Tibial nerve (tissue), 3 donors: ENCODE measurements around the gene MKRN2OS.

ENCODE experiments used
- CTCF ChIP-seq, 5 experiments: fragments of 200-600 bp in 3 of 5; fragments of 450-650 bp in 2 of 5; sonication (generic) in 3 of 5; IDR thresholded peaks; one replicate each; pipeline ENCODE4 v1.5.1; 2016 to 2019; ENCODE audit warnings: antibody characterized with exemption in 5 of 5, mild to moderate bottlenecking in 3 of 5, moderate library complexity in 2 of 5
- POLR2A ChIP-seq, 2 donors: fragments of 450-650 bp; IDR thresholded peaks; one replicate each; pipeline ENCODE4 v1.6.1; 2017; ENCODE audit warnings: antibody characterized with exemption in 2 of 2, mild to moderate bottlenecking in 2 of 2, moderate library complexity in 2 of 2

DNA sequence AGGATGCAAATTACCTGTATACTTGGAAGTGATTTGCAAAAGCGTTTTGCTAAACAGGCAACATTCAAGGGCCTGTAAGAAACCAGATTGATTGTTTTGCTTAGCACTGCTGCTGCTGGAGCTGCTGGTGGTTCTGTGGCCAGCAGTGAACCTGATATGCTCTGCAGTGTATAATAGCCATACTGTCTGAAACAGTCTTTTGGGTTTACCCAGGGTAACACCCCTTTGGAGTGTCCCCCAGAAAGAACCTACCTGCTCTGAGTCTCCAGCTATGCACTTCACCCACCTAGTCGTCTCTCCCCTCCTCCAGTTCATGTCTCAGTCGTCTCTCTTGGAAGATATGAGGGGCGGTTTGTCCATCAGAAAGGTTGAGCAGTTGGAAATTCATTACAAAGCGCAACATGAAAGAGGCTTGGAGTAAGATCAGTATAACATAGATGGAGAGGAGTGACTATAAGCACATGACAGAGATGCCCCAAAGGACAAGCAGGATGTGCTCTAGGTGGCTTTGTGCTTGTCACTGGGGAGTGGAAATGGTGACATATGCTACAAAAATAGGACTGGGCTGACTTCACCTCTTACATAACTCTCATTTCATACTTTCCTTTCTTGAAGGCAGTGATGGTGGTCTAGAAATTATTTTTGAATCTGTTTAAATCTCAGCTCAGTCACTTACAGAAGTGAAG lies 15.3 kb upstream of the MKRN2OS start:
- TF ChIP-seq CTCF (IDR thresholded peaks at IDR 0.05) (no peak), POLR2A (IDR thresholded peaks at IDR 0.05) (no peak)
